ENCODE results near the gene TSBP1. TPM values are rescaled to one million over a fixed set of nuclear protein-coding genes. Genes with fewer than 3 reads are reported as not detected.
A peak's percentile ranks its signal among the peaks of the same experiment; 100 is the strongest.
"Not testable (repeated sequence)": the region's sequence is repeated elsewhere in the genome, so short reads cannot be mapped to it uniquely, and the experiment has no call there.

Gene TSBP1
- total RNA-seq, 1 donor: not detected

- H3K4me3 ChIP-seq (ENCODE audit: insufficient read depth, low read length): no peak overlapping the region
- no peaks in the 10 kb centered on the region for H4K20me1 ChIP-seq (ENCODE audit: insufficient read depth, low read length)
- H2AFZ ChIP-seq (ENCODE audit: low read length): no peak overlapping the region
- H3K27me3 ChIP-seq (ENCODE audit: insufficient read depth, low read length): peaks cover 3% of the 10 kb centered on the region
- no peaks in the 10 kb centered on the region for H3K36me3 ChIP-seq (ENCODE audit: insufficient read depth, low read length)
- DNase-seq (ENCODE audit: insufficient read length, low spot score, missing footprints): no peak
- H3K27ac ChIP-seq (ENCODE audit: low read depth, low read length): no peak overlapping the region
- no peak for TF ChIP-seq CTCF (IDR thresholded peaks at IDR 0.05; ENCODE audit: extremely low read depth, low read depth, low read length)
- no peaks in the 10 kb centered on the region for H3K9me3 ChIP-seq (ENCODE audit: low read depth, low read length)
- no peaks in the 10 kb centered on the region for H3K4me1 ChIP-seq (ENCODE audit: insufficient read depth, low read length)
- no peaks in the 10 kb centered on the region for H3K79me2 ChIP-seq (ENCODE audit: insufficient read depth, low read length)
- no peak overlapping the region for H3K4me2 ChIP-seq (ENCODE audit: insufficient read depth, low read length)
Measured at GRCh38 chr6:32288426-32288825, 83.3 kb downstream of the TSBP1 start.

GRCh38 chr6:32273801-32274577 lies 97.7 kb downstream of the TSBP1 start:
- H3K4me2 ChIP-seq (ENCODE audit: insufficient read depth, low read length); H3K27me3 ChIP-seq (ENCODE audit: insufficient read depth, low read length): not testable (repeated sequence)

GRCh38 chr6:32271429-32271828 lies 100.3 kb downstream of the TSBP1 start:
- H3K27ac ChIP-seq (ENCODE audit: low read depth, low read length): no peak overlapping the region
- DNase-seq (ENCODE audit: insufficient read length, low spot score, missing footprints): no peak
- no peak overlapping the region for H2AFZ ChIP-seq (ENCODE audit: low read length)
- H3K9me3 ChIP-seq (ENCODE audit: low read depth, low read length): no peaks in the 10 kb centered on the region
- TF ChIP-seq CTCF (IDR thresholded peaks at IDR 0.05; ENCODE audit: extremely low read depth, low read depth, low read length): no peak
- H3K4me1 ChIP-seq (ENCODE audit: insufficient read depth, low read length): no peaks in the 10 kb centered on the region
- H3K4me2 ChIP-seq (ENCODE audit: insufficient read depth, low read length): no peak overlapping the region
- H3K27me3 ChIP-seq (ENCODE audit: insufficient read depth, low read length): no peaks in the 10 kb centered on the region
- no peaks in the 10 kb centered on the region for H3K36me3 ChIP-seq (ENCODE audit: insufficient read depth, low read length)
- H4K20me1 ChIP-seq (ENCODE audit: insufficient read depth, low read length): no peaks in the 10 kb centered on the region
- no peak overlapping the region for H3K4me3 ChIP-seq (ENCODE audit: insufficient read depth, low read length)
- no peaks in the 10 kb centered on the region for H3K79me2 ChIP-seq (ENCODE audit: insufficient read depth, low read length)

More at GRCh38 chr6:32273801-32274577, 97.7 kb downstream of the TSBP1 start:
- not testable (repeated sequence) for H3K9me3 ChIP-seq (ENCODE audit: low read depth, low read length); H3K79me2 ChIP-seq (ENCODE audit: insufficient read depth, low read length); H3K4me1 ChIP-seq (ENCODE audit: insufficient read depth, low read length); H3K4me3 ChIP-seq (ENCODE audit: insufficient read depth, low read length); H3K27ac ChIP-seq (ENCODE audit: low read depth, low read length); H2AFZ ChIP-seq (ENCODE audit: low read length); H4K20me1 ChIP-seq (ENCODE audit: insufficient read depth, low read length); DNase-seq (ENCODE audit: insufficient read length, low spot score, missing footprints); H3K36me3 ChIP-seq (ENCODE audit: insufficient read depth, low read length)

GRCh38 chr6:32268459-32268858 lies 103.2 kb downstream of the TSBP1 start:
- not testable (repeated sequence) for H2AFZ ChIP-seq (ENCODE audit: low read length); H3K4me1 ChIP-seq (ENCODE audit: insufficient read depth, low read length); H3K79me2 ChIP-seq (ENCODE audit: insufficient read depth, low read length); H3K36me3 ChIP-seq (ENCODE audit: insufficient read depth, low read length); H4K20me1 ChIP-seq (ENCODE audit: insufficient read depth, low read length); H3K4me3 ChIP-seq (ENCODE audit: insufficient read depth, low read length); H3K27me3 ChIP-seq (ENCODE audit: insufficient read depth, low read length); DNase-seq (ENCODE audit: insufficient read length, low spot score, missing footprints); H3K4me2 ChIP-seq (ENCODE audit: insufficient read depth, low read length); H3K27ac ChIP-seq (ENCODE audit: low read depth, low read length); H3K9me3 ChIP-seq (ENCODE audit: low read depth, low read length)

- peak; percentile 64 for DNase-seq (ENCODE audit: insufficient read length, low spot score, missing footprints)
- no peaks in the 10 kb centered on the region for H3K36me3 ChIP-seq (ENCODE audit: insufficient read depth, low read length)
- no peaks in the 10 kb centered on the region for H3K79me2 ChIP-seq (ENCODE audit: insufficient read depth, low read length)
- H3K27me3 ChIP-seq (ENCODE audit: insufficient read depth, low read length): no peaks in the 10 kb centered on the region
- H3K9me3 ChIP-seq (ENCODE audit: low read depth, low read length): no peaks in the 10 kb centered on the region
- no peak overlapping the region for H3K27ac ChIP-seq (ENCODE audit: low read depth, low read length)
- no peak for TF ChIP-seq CTCF (IDR thresholded peaks at IDR 0.05; ENCODE audit: extremely low read depth, low read depth, low read length)
- no peaks in the 10 kb centered on the region for H3K4me1 ChIP-seq (ENCODE audit: insufficient read depth, low read length)
- H2AFZ ChIP-seq (ENCODE audit: low read length): no peak overlapping the region
- H4K20me1 ChIP-seq (ENCODE audit: insufficient read depth, low read length): no peaks in the 10 kb centered on the region
- H3K4me3 ChIP-seq (ENCODE audit: insufficient read depth, low read length): no peak overlapping the region
- no peak overlapping the region for H3K4me2 ChIP-seq (ENCODE audit: insufficient read depth, low read length)
Measured at GRCh38 chr6:32267035-32267434, 104.7 kb downstream of the TSBP1 start.

GRCh38 chr6:32257262-32257661 lies 114.4 kb downstream of the TSBP1 start:
- not testable (repeated sequence) for H3K36me3 ChIP-seq (ENCODE audit: insufficient read depth, low read length); DNase-seq (ENCODE audit: insufficient read length, low spot score, missing footprints); H3K9me3 ChIP-seq (ENCODE audit: low read depth, low read length); H3K4me1 ChIP-seq (ENCODE audit: insufficient read depth, low read length); H3K4me3 ChIP-seq (ENCODE audit: insufficient read depth, low read length); H3K27me3 ChIP-seq (ENCODE audit: insufficient read depth, low read length); H2AFZ ChIP-seq (ENCODE audit: low read length); H3K4me2 ChIP-seq (ENCODE audit: insufficient read depth, low read length); H3K79me2 ChIP-seq (ENCODE audit: insufficient read depth, low read length); H4K20me1 ChIP-seq (ENCODE audit: insufficient read depth, low read length); H3K27ac ChIP-seq (ENCODE audit: low read depth, low read length)
